Measurements from ENCODE around the gene CMIP.

CMIP gene

GRCh38 chr16:81744385-81744784 lies 299.8 kb downstream of the CMIP start:
- Histone ChIP-seq H3K4me2 (ENCODE audit: insufficient read depth, low read length) (no peak overlapping the region), H3K9ac (ENCODE audit: low read depth, low read length) (no peak overlapping the region), H2AFZ (ENCODE audit: low read depth, low read length) (no peak overlapping the region), H3K36me3 (ENCODE audit: insufficient read depth, low read length) (no peaks in the 10 kb centered on the region), H3K4me3 (ENCODE audit: low read depth in 1 of 2, low read length in 2 of 2) (no peak overlapping the region), H3K79me2 (ENCODE audit: insufficient read depth, low read length) (no peaks in the 10 kb centered on the region), H3K4me1 (ENCODE audit: insufficient read depth, low read length) (peaks cover 22% of the 10 kb centered on the region), H3K27ac (ENCODE audit: low read length) (no peak overlapping the region), H3K9me3 (ENCODE audit: insufficient read depth, low read length, severe bottlenecking) (no peaks in the 10 kb centered on the region), H4K20me1 (ENCODE audit: insufficient read depth, low read length) (no peaks in the 10 kb centered on the region), H3K27me3 (ENCODE audit: insufficient read depth, low read length, poor library complexity) (peaks cover 7% of the 10 kb centered on the region)
- DNase-seq: no peak
- TF ChIP-seq EZH2 (IDR thresholded peaks at IDR 0.05; ENCODE audit: borderline replicate concordance, low read depth, low read length, severe bottlenecking): no peak
- ATAC-seq (ENCODE audit: insufficient read depth, low read depth): no peak

- DNase-seq: no peak
- Histone ChIP-seq H3K79me2 (ENCODE audit: insufficient read depth, low read length) (no peaks in the 10 kb centered on the region), H3K27ac (ENCODE audit: low read length) (no peak overlapping the region), H4K20me1 (ENCODE audit: insufficient read depth, low read length) (no peaks in the 10 kb centered on the region), H3K9me3 (ENCODE audit: insufficient read depth, low read length, severe bottlenecking) (no peaks in the 10 kb centered on the region), H3K4me2 (ENCODE audit: insufficient read depth, low read length) (no peak overlapping the region), H2AFZ (ENCODE audit: low read depth, low read length) (peak overlapping the region; percentile 89), H3K9ac (ENCODE audit: low read depth, low read length) (no peak overlapping the region), H3K36me3 (ENCODE audit: insufficient read depth, low read length) (no peaks in the 10 kb centered on the region), H3K27me3 (ENCODE audit: insufficient read depth, low read length, poor library complexity) (peaks cover 11% of the 10 kb centered on the region), H3K4me3 (ENCODE audit: low read depth in 1 of 2, low read length in 2 of 2) (no peak overlapping the region), H3K4me1 (ENCODE audit: insufficient read depth, low read length) (peaks cover 22% of the 10 kb centered on the region)
- no peak for TF ChIP-seq EZH2 (IDR thresholded peaks at IDR 0.05; ENCODE audit: borderline replicate concordance, low read depth, low read length, severe bottlenecking)
- TF ChIP-seq CTCF (IDR thresholded peaks at IDR 0.05; ENCODE audit: borderline replicate concordance, extremely low read depth, low read length, poor library complexity, severe bottlenecking): no peak
- no peak for ATAC-seq (ENCODE audit: insufficient read depth, low read depth)
Measured at GRCh38 chr16:81744911-81745310, 300.3 kb downstream of the CMIP start.

GRCh38 chr16:81745704-81746558 lies 301.3 kb downstream of the CMIP start:
- H3K36me3 ChIP-seq (ENCODE audit: insufficient read depth, low read length): no peaks in the 10 kb centered on the region
- no peaks in the 10 kb centered on the region for H3K79me2 ChIP-seq (ENCODE audit: insufficient read depth, low read length)
- peak overlapping the region in 1 of 2 experiments; percentile 55; a peak in 3 of 4 replicates for H3K4me3 ChIP-seq (ENCODE audit: low read depth in 1 of 2, low read length in 2 of 2)
- H3K27me3 ChIP-seq (ENCODE audit: insufficient read depth, low read length, poor library complexity): peaks cover 11% of the 10 kb centered on the region
- peak; percentile 86 for DNase-seq
- H4K20me1 ChIP-seq (ENCODE audit: insufficient read depth, low read length): no peaks in the 10 kb centered on the region
- TF ChIP-seq EZH2 (IDR thresholded peaks at IDR 0.05; ENCODE audit: borderline replicate concordance, low read depth, low read length, severe bottlenecking) (no peak), CTCF (IDR thresholded peaks at IDR 0.05; ENCODE audit: borderline replicate concordance, extremely low read depth, low read length, poor library complexity, severe bottlenecking) (no peak)
- peak; percentile 90 for ATAC-seq (ENCODE audit: insufficient read depth, low read depth)
- no peaks in the 10 kb centered on the region for H3K9me3 ChIP-seq (ENCODE audit: insufficient read depth, low read length, severe bottlenecking)
- peak overlapping the region; percentile 38 for H3K9ac ChIP-seq (ENCODE audit: low read depth, low read length)
- peak overlapping the region; percentile 89 for H2AFZ ChIP-seq (ENCODE audit: low read depth, low read length)
- peak overlapping the region; percentile 70 for H3K4me2 ChIP-seq (ENCODE audit: insufficient read depth, low read length)
- H3K27ac ChIP-seq (ENCODE audit: low read length): peak overlapping the region; percentile 66
- H3K4me1 ChIP-seq (ENCODE audit: insufficient read depth, low read length): peaks cover 22% of the 10 kb centered on the region

GRCh38 chr16:81746566-81746965 lies 302.0 kb downstream of the CMIP start:
- Histone ChIP-seq H3K27me3 (ENCODE audit: insufficient read depth, low read length, poor library complexity) (peaks cover 11% of the 10 kb centered on the region), H2AFZ (ENCODE audit: low read depth, low read length) (peak overlapping the region; percentile 89), H3K9me3 (ENCODE audit: insufficient read depth, low read length, severe bottlenecking) (no peaks in the 10 kb centered on the region), H3K36me3 (ENCODE audit: insufficient read depth, low read length) (no peaks in the 10 kb centered on the region), H3K79me2 (ENCODE audit: insufficient read depth, low read length) (no peaks in the 10 kb centered on the region), H3K4me2 (ENCODE audit: insufficient read depth, low read length) (peak overlapping the region; percentile 70), H3K4me1 (ENCODE audit: insufficient read depth, low read length) (peaks cover 22% of the 10 kb centered on the region), H3K4me3 (ENCODE audit: low read depth in 1 of 2, low read length in 2 of 2) (peak overlapping the region in 1 of 2 experiments; percentile 55; a peak in 3 of 4 replicates), H4K20me1 (ENCODE audit: insufficient read depth, low read length) (no peaks in the 10 kb centered on the region), H3K27ac (ENCODE audit: low read length) (no peak overlapping the region), H3K9ac (ENCODE audit: low read depth, low read length) (no peak overlapping the region; the same call in 1 of the 2 replicates)
- TF ChIP-seq EZH2 (IDR thresholded peaks at IDR 0.05; ENCODE audit: borderline replicate concordance, low read depth, low read length, severe bottlenecking) (no peak), CTCF (IDR thresholded peaks at IDR 0.05; ENCODE audit: borderline replicate concordance, extremely low read depth, low read length, poor library complexity, severe bottlenecking) (no peak)
- ATAC-seq (ENCODE audit: insufficient read depth, low read depth) (no peak), DNase-seq (no peak)
